H9 (cell line): ENCODE results near the gene MESD. TPM values are rescaled to one million over a fixed set of nuclear protein-coding genes. Genes with fewer than 3 reads are reported as not detected.
"Not testable (repeated sequence)": the region's sequence is repeated elsewhere in the genome, so short reads cannot be mapped to it uniquely, and the experiment has no call there.

ENCODE experiments used
- DNase-seq: peaks from one replicate; pipeline ENCODE4 v3.0.0-alpha.2; 2017
- H2AFZ ChIP-seq: one replicate; pipeline ENCODE4 v1.6.1; 2013; ENCODE audit warnings: mild to moderate bottlenecking, low read length, control low read depth, moderate library complexity
- H2AK5ac ChIP-seq: 2 replicates; pipeline ENCODE4 v1.6.1; 2013; ENCODE audit warnings: low read length, control low read depth, mixed read lengths; ENCODE audit not compliant: insufficient read length
- H2BK120ac ChIP-seq: one replicate; pipeline ENCODE4 v1.6.1; 2013; ENCODE audit warnings: low read depth, mild to moderate bottlenecking, low read length, control low read depth, inconsistent platforms; ENCODE audit not compliant: poor library complexity, severe bottlenecking
- H2BK12ac ChIP-seq: 2 replicates; pipeline ENCODE4 v1.6.1; 2013; ENCODE audit warnings: low read length, control low read depth, mixed read lengths, low read depth; ENCODE audit not compliant: insufficient read length
- H2BK15ac ChIP-seq: 2 replicates; pipeline ENCODE4 v1.6.1; 2013; ENCODE audit warnings: low read depth, low read length, control low read depth
- H2BK20ac ChIP-seq: one replicate; pipeline ENCODE4 v1.6.1; 2013; ENCODE audit warnings: low read depth, mild to moderate bottlenecking, low read length, control low read depth, inconsistent platforms; ENCODE audit not compliant: poor library complexity, severe bottlenecking
- H2BK5ac ChIP-seq: 2 replicates; pipeline ENCODE4 v1.6.1; 2013; ENCODE audit warnings: low read length, control low read depth, mixed read lengths; ENCODE audit not compliant: insufficient read length
- H3K14ac ChIP-seq: 2 replicates; pipeline ENCODE4 v1.6.1; 2013; ENCODE audit warnings: low read length, control low read depth; ENCODE audit not compliant: insufficient read depth
- H3K18ac ChIP-seq: 2 replicates; pipeline ENCODE4 v1.6.1; 2013; ENCODE audit warnings: low read depth, mild to moderate bottlenecking, mixed read lengths, low read length, control low read depth; ENCODE audit not compliant: insufficient read length
- H3K23ac ChIP-seq: 2 replicates; pipeline ENCODE4 v1.6.1; 2013; ENCODE audit warnings: low read length, control low read depth, mixed read lengths, low read depth; ENCODE audit not compliant: insufficient read length
- H3K23me2 ChIP-seq: 2 replicates; pipeline ENCODE4 v1.6.1; 2013; ENCODE audit warnings: low read depth, mild to moderate bottlenecking, mixed read lengths, low read length, control low read depth; ENCODE audit not compliant: insufficient read length, poor library complexity, severe bottlenecking
- H3K27ac ChIP-seq: 2 replicates; pipeline ENCODE4 v1.5.1; 2013; ENCODE audit warnings: low read length, control low read depth, mixed read lengths, low read depth; ENCODE audit not compliant: insufficient read length
- H3K27me3 ChIP-seq: 2 replicates; pipeline ENCODE4 v1.6.1; 2013; ENCODE audit warnings: low read length, control low read depth, inconsistent platforms; ENCODE audit not compliant: insufficient read depth
- H3K4ac ChIP-seq: 2 replicates; pipeline ENCODE4 v1.6.1; 2013; ENCODE audit warnings: low read depth, mild to moderate bottlenecking, control low read depth, inconsistent platforms, low read length, moderate library complexity
- H3K4me1 ChIP-seq: 2 replicates; pipeline ENCODE4 v1.6.1; 2013; ENCODE audit warnings: low read length, control low read depth, inconsistent platforms; ENCODE audit not compliant: insufficient read depth
- H3K4me2 ChIP-seq: 2 replicates; pipeline ENCODE4 v1.6.1; 2013; ENCODE audit warnings: low read length, control low read depth, mixed read lengths; ENCODE audit not compliant: insufficient read length, insufficient read depth
- H3K56ac ChIP-seq: 2 replicates; pipeline ENCODE4 v1.6.1; 2013; ENCODE audit warnings: low read depth, mild to moderate bottlenecking, mixed read lengths, low read length, control low read depth; ENCODE audit not compliant: insufficient read length
- H3K79me1 ChIP-seq: 2 replicates; pipeline ENCODE4 v1.6.1; 2013; ENCODE audit warnings: low read depth, mild to moderate bottlenecking, moderate library complexity, low read length, control low read depth, inconsistent platforms; ENCODE audit not compliant: insufficient read depth, poor library complexity, severe bottlenecking
- H3K79me2 ChIP-seq: 2 replicates; pipeline ENCODE4 v1.6.1; 2013; ENCODE audit warnings: low read length, control low read depth, inconsistent platforms; ENCODE audit not compliant: insufficient read depth
- H3K9ac ChIP-seq: 2 replicates; pipeline ENCODE4 v1.6.1; 2013; ENCODE audit warnings: low read length, control low read depth, mixed read lengths; ENCODE audit not compliant: insufficient read length; ENCODE audit errors: extremely low read depth
- H3K9me3 ChIP-seq: one replicate; pipeline ENCODE4 v1.6.1; 2013; ENCODE audit warnings: low read depth, low read length, inconsistent platforms; ENCODE audit not compliant: control insufficient read depth
- H3T11ph ChIP-seq: one replicate; pipeline ENCODE4 v1.6.1; 2013; ENCODE audit warnings: mild to moderate bottlenecking, low read length, control low read depth, inconsistent platforms
- H4K20me1 ChIP-seq: one replicate; pipeline ENCODE4 v1.6.1; 2013; ENCODE audit not compliant: control insufficient read depth, insufficient read length, insufficient read depth
- H4K5ac ChIP-seq: 2 replicates; pipeline ENCODE4 v1.6.1; 2013; ENCODE audit warnings: low read depth, mild to moderate bottlenecking, mixed read lengths, low read length, control low read depth; ENCODE audit not compliant: insufficient read length
- H4K8ac ChIP-seq: replicated peaks from 2 replicates; pipeline ENCODE4 v1.6.1; 2013; ENCODE audit warnings: low read length, control low read depth, mixed read lengths, low read depth; ENCODE audit not compliant: insufficient read length
- H4K91ac ChIP-seq: 2 replicates; pipeline ENCODE4 v1.6.1; 2013; ENCODE audit warnings: low read depth, mild to moderate bottlenecking, moderate library complexity, mixed read lengths, low read length, control low read depth; ENCODE audit not compliant: insufficient read length
- H3K27ac Mint-ChIP-seq, 3 experiments: 2 replicates in 2 of 3; 3 replicates in 1 of 3; pipeline ENCODE4 v1.8.0; 2020 to 2021; ENCODE audit warnings: mixed read lengths in 3 of 3, mild to moderate bottlenecking in 1 of 3, moderate library complexity in 1 of 3
- H3K27me3 Mint-ChIP-seq: 2 replicates; pipeline ENCODE4 v1.8.0; 2021; ENCODE audit warnings: low read depth, mild to moderate bottlenecking, moderate library complexity, mixed read lengths
- H3K36me3 Mint-ChIP-seq, 3 experiments: 2 replicates in 2 of 3; 3 replicates in 1 of 3; pipeline ENCODE4 v1.8.0; 2020 to 2021; ENCODE audit warnings: low read depth in 3 of 3, mixed read lengths in 3 of 3; ENCODE audit not compliant: insufficient read depth in 1 of 3
- H3K4me1 Mint-ChIP-seq, 2 experiments: 2 replicates each; pipeline ENCODE4 v1.8.0; 2020; ENCODE audit warnings: mixed read lengths in 2 of 2
- H3K4me3 Mint-ChIP-seq, 2 experiments: 2 replicates in 1 of 2; 3 replicates in 1 of 2; pipeline ENCODE4 v1.8.0; 2020 to 2021; ENCODE audit warnings: mild to moderate bottlenecking in 2 of 2, mixed read lengths in 2 of 2, moderate library complexity in 1 of 2
- H3K9me3 Mint-ChIP-seq, 2 experiments: 2 replicates in 1 of 2; 3 replicates in 1 of 2; pipeline ENCODE4 v1.8.0; 2020; ENCODE audit warnings: mild to moderate bottlenecking in 2 of 2, mixed read lengths in 2 of 2, moderate library complexity in 1 of 2
- CTCF ChIP-seq: fragments of 200-600 bp; sonication (generic); conservative IDR thresholded peaks from 3 replicates; pipeline ENCODE4 v1.8.0; 2021; ENCODE audit warnings: antibody characterized with exemption, mild to moderate bottlenecking
- WGBS: extraction: QIAGEN DNeasy Blood & Tissue Kit; methylation state at CpG from one replicate; pipeline ENCODE4 v1.1.7; 2013; ENCODE audit warnings: missing lambda C conversion rate, low lambda C conversion rate, mixed read lengths; ENCODE audit not compliant: insufficient read length; ENCODE audit errors: extremely low coverage; 5-methylcytosine and 5-hydroxymethylcytosine counted together
- total RNA-seq: library from RNA; stranded (reverse); gene quantifications from 2 replicates; pipeline ENCODE4 v1.2.1, GENCODE V29; 2021

Gene MESD
- total RNA-seq, 1 experiment from 2014 or later = 29.1 TPM

GRCh38 chr15:80966431-80967197 lies 23.0 kb downstream of the MESD start:
- no peak overlapping the region for H3K56ac ChIP-seq
- H3K23ac ChIP-seq = no peak overlapping the region
- peak overlapping the region; percentile 12 for H2BK12ac ChIP-seq
- H3K14ac ChIP-seq = no peak overlapping the region
- Mint-ChIP-seq H3K27ac (peak overlapping the region; percentile 44 to 80 (median 76)), H3K4me1 (peaks cover 42 to 46% of the 10 kb centered on the region in 2 experiments), H3K27me3 (no peaks in the 10 kb centered on the region; the same call in 1 of the 2 replicates), H3K36me3 (peaks cover 21 to 35% (median 33%) of the 10 kb centered on the region in 3 experiments), H3K9me3 (peaks cover 10 to 16% of the 10 kb centered on the region in 2 experiments), H3K4me3 (no peak overlapping the region)
- no peak overlapping the region for H4K8ac ChIP-seq
- no peak overlapping the region for H4K5ac ChIP-seq
- no peaks in the 10 kb centered on the region for H3K79me1 ChIP-seq
- H3K79me2 ChIP-seq = no peaks in the 10 kb centered on the region
- H3K18ac ChIP-seq = no peak overlapping the region
- H3K23me2 ChIP-seq = no peaks in the 10 kb centered on the region
- H2BK5ac ChIP-seq = no peak overlapping the region
- H3T11ph ChIP-seq = no peak overlapping the region
- H3K4me1 ChIP-seq = peaks cover 15% of the 10 kb centered on the region
- WGBS = no CpG with 5 or more reads among the region's 8 CpGs
- H3K9me3 ChIP-seq = no peaks in the 10 kb centered on the region
- no peak overlapping the region for H3K4me2 ChIP-seq
- H2AK5ac ChIP-seq = no peak overlapping the region
- no peak overlapping the region for H4K91ac ChIP-seq
- H2BK120ac ChIP-seq = no peak overlapping the region
- TF ChIP-seq CTCF = no peak
- H4K20me1 ChIP-seq = no peaks in the 10 kb centered on the region
- no peak overlapping the region for H3K9ac ChIP-seq
- H3K27ac ChIP-seq = no peak overlapping the region
- H3K4ac ChIP-seq = no peak overlapping the region
- H2BK20ac ChIP-seq = no peak overlapping the region
- no peaks in the 10 kb centered on the region for H3K27me3 ChIP-seq
- no peak overlapping the region for H2BK15ac ChIP-seq
- H2AFZ ChIP-seq = no peak overlapping the region
- DNase-seq = no peak

GRCh38 chr15:80965454-80965853 lies 24.2 kb downstream of the MESD start:
- H3K27me3 Mint-ChIP-seq, H2BK5ac ChIP-seq, H3K23me2 ChIP-seq, H3K9me3 ChIP-seq, H2BK15ac ChIP-seq, H2AFZ ChIP-seq, H3K27ac Mint-ChIP-seq, H3K4ac ChIP-seq, H4K5ac ChIP-seq, H3K27me3 ChIP-seq, H2BK12ac ChIP-seq, DNase-seq, H3T11ph ChIP-seq, H3K27ac ChIP-seq, H3K56ac ChIP-seq, H3K14ac ChIP-seq, H3K23ac ChIP-seq, H3K9ac ChIP-seq, H2AK5ac ChIP-seq, H2BK20ac ChIP-seq, H3K79me2 ChIP-seq, H2BK120ac ChIP-seq, H4K8ac ChIP-seq, H3K4me2 ChIP-seq, H4K91ac ChIP-seq, H3K18ac ChIP-seq, H3K79me1 ChIP-seq, H4K20me1 ChIP-seq, H3K4me3 Mint-ChIP-seq: not testable (repeated sequence)
- Mint-ChIP-seq H3K36me3 (peaks cover 21 to 41% (median 38%) of the 10 kb centered on the region in 3 experiments), H3K9me3 (peaks cover 10 to 16% of the 10 kb centered on the region in 2 experiments), H3K4me1 (peaks cover 31 to 38% of the 10 kb centered on the region in 2 experiments)
- H3K4me1 ChIP-seq = peaks cover 12% of the 10 kb centered on the region
